OCI-LY1 (cell line): ENCODE data around the gene RPL13.

Experiments used
- CTCF ChIP-seq: fragments of 200-600 bp; sonication (generic), shearing (Covaris generic); IDR thresholded peaks from 2 replicates; pipeline ENCODE4 v1.5.1; 2017; ENCODE audit warnings: mild to moderate bottlenecking, antibody characterized with exemption, low read length, moderate library complexity, mixed read lengths
- EZH2 ChIP-seq: fragments of 200-600 bp; sonication (generic), shearing (Covaris generic); IDR thresholded peaks from 2 replicates; pipeline ENCODE4 v1.8.0; 2017; ENCODE audit warnings: borderline replicate concordance, mixed run types, mild to moderate bottlenecking, antibody characterized with exemption, low read length, moderate library complexity, mixed read lengths

GRCh38 chr16:89586218-89586617 is 25.7 kb downstream of the RPL13 start:
- TF ChIP-seq EZH2 (no peak), CTCF (no peak)
